Gastrocnemius medialis (tissue), 4 donors: ENCODE measurements around the gene LIFR.

Experiments used
- CTCF ChIP-seq, 5 experiments: fragments of 450-650 bp in 3 of 5; fragments of 200-600 bp in 2 of 5; sonication (generic) in 2 of 5; IDR thresholded peaks in 4 of 5; conservative IDR thresholded peaks in 1 of 5; 1 replicate in 4 of 5; 2 replicates in 1 of 5; pipeline ENCODE4 v1.5.1; 2016 to 2019; ENCODE audit warnings: antibody characterized with exemption in 5 of 5, mild to moderate bottlenecking in 3 of 5, moderate library complexity in 3 of 5
- POLR2A ChIP-seq, 2 donors: fragments of 450-650 bp; IDR thresholded peaks; one replicate each; pipeline ENCODE4 v1.6.1; 2017; ENCODE audit warnings: antibody characterized with exemption in 2 of 2, mild to moderate bottlenecking in 2 of 2, moderate library complexity in 2 of 2

GRCh38 chr5:38533286-38534155 lies 22.9 kb downstream of the LIFR start:
- no peak for TF ChIP-seq CTCF (IDR thresholded peaks at IDR 0.05 in 4 of 5, conservative IDR thresholded peaks at IDR 0.05 in 1 of 5)
- TF ChIP-seq POLR2A (IDR thresholded peaks at IDR 0.05) = no peak
